ENCODE results near the gene HNRNPLL. TPM values are rescaled to one million over a fixed set of nuclear protein-coding genes. Genes with fewer than 3 reads are reported as not detected.

Gene HNRNPLL
- total and polyA plus RNA-seq, 10 donors, result 4.8 to 53.4 (median 33.9) TPM

DNA sequence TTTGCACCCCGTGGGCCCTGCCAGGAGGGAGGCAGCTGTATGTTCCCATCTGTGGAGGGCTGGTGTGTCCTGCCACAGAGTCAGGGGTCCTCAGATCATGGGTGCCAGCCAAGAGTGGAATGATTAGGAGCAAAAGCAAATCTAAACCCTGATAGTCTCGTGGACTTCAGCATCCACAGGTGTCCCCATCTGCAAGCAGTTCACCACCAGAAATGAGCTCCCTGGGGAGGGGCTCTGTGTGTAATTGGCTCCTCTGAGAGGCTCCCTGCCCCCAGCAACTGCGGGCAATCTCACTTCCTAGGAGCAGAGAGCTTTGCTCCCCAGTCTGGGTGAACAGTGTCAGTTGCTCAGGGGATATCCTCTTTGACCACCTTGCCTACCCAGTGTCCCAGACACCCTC is 78.1 kb downstream of the HNRNPLL start:
- peaks cover 0 to 38% (median 8%) of the 10 kb centered on the region in 7 donors for H3K27me3 ChIP-seq (replicated peaks in 1 of 7)
- H3K4me1 ChIP-seq, result peaks cover 0 to 14% (median 2%) of the 10 kb centered on the region in 6 donors
- H3K36me3 ChIP-seq, result no peaks in the 10 kb centered on the region
- WGBS, 5 donors, result 35 to 71% (median 64%) methylated on average over 3 of the region's 3 CpGs
- TF ChIP-seq POLR2AphosphoS5 (IDR thresholded peaks at IDR 0.05) (no peak), POLR2A (IDR thresholded peaks at IDR 0.05) (no peak)
- TF ChIP-seq, protein P1, sequence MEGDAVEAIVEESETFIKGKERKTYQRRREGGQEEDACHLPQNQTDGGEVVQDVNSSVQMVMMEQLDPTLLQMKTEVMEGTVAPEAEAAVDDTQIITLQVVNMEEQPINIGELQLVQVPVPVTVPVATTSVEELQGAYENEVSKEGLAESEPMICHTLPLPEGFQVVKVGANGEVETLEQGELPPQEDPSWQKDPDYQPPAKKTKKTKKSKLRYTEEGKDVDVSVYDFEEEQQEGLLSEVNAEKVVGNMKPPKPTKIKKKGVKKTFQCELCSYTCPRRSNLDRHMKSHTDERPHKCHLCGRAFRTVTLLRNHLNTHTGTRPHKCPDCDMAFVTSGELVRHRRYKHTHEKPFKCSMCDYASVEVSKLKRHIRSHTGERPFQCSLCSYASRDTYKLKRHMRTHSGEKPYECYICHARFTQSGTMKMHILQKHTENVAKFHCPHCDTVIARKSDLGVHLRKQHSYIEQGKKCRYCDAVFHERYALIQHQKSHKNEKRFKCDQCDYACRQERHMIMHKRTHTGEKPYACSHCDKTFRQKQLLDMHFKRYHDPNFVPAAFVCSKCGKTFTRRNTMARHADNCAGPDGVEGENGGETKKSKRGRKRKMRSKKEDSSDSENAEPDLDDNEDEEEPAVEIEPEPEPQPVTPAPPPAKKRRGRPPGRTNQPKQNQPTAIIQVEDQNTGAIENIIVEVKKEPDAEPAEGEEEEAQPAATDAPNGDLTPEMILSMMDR (IDR thresholded peaks at IDR 0.05 in 8 of 11, conservative IDR thresholded peaks at IDR 0.05 in 3 of 11), result no peak
- H3K4me3 ChIP-seq, result no peak overlapping the region
- no peak for DNase-seq
- no peak overlapping the region for H3K27ac ChIP-seq
- no peaks in the 10 kb centered on the region for H3K9me3 ChIP-seq
- intact Hi-C loops (cut with DNase I; ENCODE audit: low total_unique reads), result no loop called here

DNA sequence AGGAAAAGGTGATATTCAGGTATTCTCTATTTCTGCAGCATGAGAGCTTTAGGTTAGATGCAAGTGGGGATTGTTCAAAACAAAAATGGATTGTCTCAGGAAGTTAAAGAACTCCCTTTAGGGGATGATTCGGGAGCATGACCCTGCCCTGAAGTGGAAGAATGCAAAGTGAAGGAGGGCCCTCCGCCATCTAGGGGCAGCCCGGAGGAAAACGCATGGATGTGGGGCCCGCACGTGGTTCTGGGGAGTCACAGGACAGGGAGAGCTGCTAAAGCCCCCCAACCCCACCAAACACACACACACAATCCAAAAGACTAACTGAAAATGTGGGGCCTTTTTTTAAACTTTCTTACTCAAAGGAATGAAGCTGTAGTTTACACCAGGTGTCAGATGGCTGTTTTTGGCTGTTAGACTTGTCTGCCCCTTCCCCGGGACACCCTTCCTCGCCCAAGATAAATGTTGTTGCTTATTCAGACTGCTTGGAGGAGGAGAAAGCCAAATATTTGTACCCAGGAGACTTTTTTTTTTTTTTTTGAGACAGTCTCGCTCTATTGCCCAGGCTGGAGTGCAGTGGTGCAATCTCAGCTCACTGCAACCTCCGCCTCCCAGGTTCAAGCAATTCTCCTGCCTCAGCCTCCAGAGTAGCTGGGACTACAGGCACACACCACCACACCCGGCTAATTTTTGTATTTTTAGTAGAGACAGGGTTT is 78.8 kb downstream of the HNRNPLL start:
- intact Hi-C loops (cut with DNase I; ENCODE audit: low total_unique reads), result no loop called here
- Histone ChIP-seq H3K27ac (no peak overlapping the region), H3K9me3 (no peaks in the 10 kb centered on the region), H3K4me3 (no peak overlapping the region), H3K36me3 (no peaks in the 10 kb centered on the region), H3K4me1 (peaks cover 0 to 14% (median 2%) of the 10 kb centered on the region in 6 donors), H3K27me3 (replicated peaks in 1 of 7) (peaks cover 0 to 31% (median 8%) of the 10 kb centered on the region in 7 donors)
- no peak for DNase-seq
- no peak for TF ChIP-seq POLR2AphosphoS5 (IDR thresholded peaks at IDR 0.05)
- no peak for TF ChIP-seq POLR2A (IDR thresholded peaks at IDR 0.05)
- TF ChIP-seq, protein P1 (IDR thresholded peaks at IDR 0.05 in 8 of 11, conservative IDR thresholded peaks at IDR 0.05 in 3 of 11), result no peak
- 56 to 69% (median 66%) methylated on average over 11 of the region's 11 CpGs for WGBS, 5 donors

DNA sequence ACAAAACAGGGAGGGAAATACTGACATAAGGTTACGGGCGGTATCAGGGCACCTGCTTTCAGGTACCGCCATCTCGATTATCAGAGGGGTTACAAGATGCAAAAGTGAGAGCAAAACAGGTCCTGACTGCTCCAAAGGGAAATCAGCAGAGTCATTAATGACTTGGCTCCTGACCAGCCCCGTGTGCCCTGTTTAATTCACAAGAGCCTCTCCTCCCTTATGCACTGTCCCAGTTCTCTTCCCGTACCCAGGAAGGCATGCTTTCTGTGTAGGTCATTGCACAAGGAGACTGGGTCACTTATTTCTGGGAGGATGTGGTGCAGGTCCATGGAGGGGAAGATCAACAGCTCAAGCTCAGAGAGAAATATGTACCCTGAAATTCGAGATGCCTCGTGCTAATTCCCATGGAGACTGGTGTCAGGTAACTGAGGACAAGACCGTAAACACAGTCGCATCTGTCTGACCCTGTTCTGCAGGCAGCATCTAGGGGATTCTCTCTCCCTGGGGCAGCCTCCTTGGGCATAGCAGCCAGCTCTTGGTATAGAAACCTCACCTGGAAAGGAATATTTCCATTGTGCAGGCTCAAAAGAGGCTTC is 79.9 kb downstream of the HNRNPLL start:
- no peaks in the 10 kb centered on the region for H3K9me3 ChIP-seq
- no peaks in the 10 kb centered on the region for H3K36me3 ChIP-seq
- intact Hi-C loops (cut with DNase I; ENCODE audit: low total_unique reads), result no loop called here
- H3K27ac ChIP-seq, result no peak overlapping the region
- 78 to 85% (median 83%) methylated on average over 10 of the region's 10 CpGs for WGBS, 5 donors
- TF ChIP-seq POLR2A (IDR thresholded peaks at IDR 0.05), result no peak
- TF ChIP-seq, protein P1 (IDR thresholded peaks at IDR 0.05 in 8 of 11, conservative IDR thresholded peaks at IDR 0.05 in 3 of 11), result no peak
- no peak for TF ChIP-seq POLR2AphosphoS5 (IDR thresholded peaks at IDR 0.05)
- peaks cover 0 to 5% (median 0%) of the 10 kb centered on the region in 6 donors for H3K4me1 ChIP-seq
- no peak for DNase-seq
- peaks cover 0 to 21% (median 1%) of the 10 kb centered on the region in 7 donors for H3K27me3 ChIP-seq (replicated peaks in 1 of 7)
- H3K4me3 ChIP-seq, result no peak overlapping the region

DNA sequence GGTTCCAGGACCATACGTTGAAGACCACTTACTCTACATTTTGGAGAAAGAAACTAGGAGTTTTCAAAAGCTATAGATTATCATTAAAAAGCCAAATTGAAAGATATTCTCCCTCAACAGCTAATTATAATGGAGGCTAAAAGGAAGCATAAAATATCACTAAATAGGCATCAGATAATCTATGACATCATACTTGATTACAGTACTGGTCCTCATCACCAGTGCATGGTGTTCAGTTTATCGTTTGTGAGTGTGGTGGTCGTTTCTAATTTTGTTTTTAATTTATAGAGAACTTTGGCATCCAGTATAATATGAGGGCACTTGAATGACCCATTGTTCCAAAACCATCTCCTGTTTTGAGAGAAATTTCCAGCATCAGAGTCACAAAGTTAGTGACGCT is 80.9 kb downstream of the HNRNPLL start:
- Histone ChIP-seq H3K36me3 (no peaks in the 10 kb centered on the region), H3K9me3 (no peaks in the 10 kb centered on the region), H3K4me3 (no peak overlapping the region), H3K4me1 (no peaks in the 10 kb centered on the region), H3K27me3 (replicated peaks in 1 of 7) (peaks cover 0 to 11% (median 0%) of the 10 kb centered on the region in 7 donors), H3K27ac (no peak overlapping the region)
- DNase-seq, result no peak
- intact Hi-C loops (cut with DNase I; ENCODE audit: low total_unique reads), result no loop called here
- TF ChIP-seq POLR2A (IDR thresholded peaks at IDR 0.05) (no peak), POLR2AphosphoS5 (IDR thresholded peaks at IDR 0.05) (no peak)
- TF ChIP-seq, protein P1 (IDR thresholded peaks at IDR 0.05 in 8 of 11, conservative IDR thresholded peaks at IDR 0.05 in 3 of 11), result no peak
- 82 to 94% (median 92%) methylated on average over 4 of the region's 4 CpGs for WGBS, 5 donors
